Caco-2 (cell line): Measurements from ENCODE around the gene MED13L. TPM values are rescaled to one million over a fixed set of nuclear protein-coding genes. Genes with fewer than 3 reads are reported as not detected.
"Not testable (repeated sequence)": the region's sequence is repeated elsewhere in the genome, so short reads cannot be mapped to it uniquely, and the experiment has no call there.

ENCODE experiments used
- BruUV-seq: library from RNA; stranded (reverse); fragments of 400-500 nt; replicated peaks from 2 replicates; lab custom pipeline; 2021; lab: Mats Ljungman, UMichigan
- CTCF ChIA-PET: fragments of 300-600 bp; sonication (Branson Sonifier 250); formaldehyde crosslinking; loops from one replicate; lab custom pipeline; 2022; ENCODE audit warnings: antibody characterized with exemption; lab: Charles Lee
- POLR2A ChIA-PET: fragments of 300-600 bp; sonication (Branson Sonifier 250); formaldehyde crosslinking; loops from one replicate; lab custom pipeline; 2022; ENCODE audit warnings: antibody characterized with exemption; lab: Charles Lee
- DNase-seq, 2 experiments: peaks; one replicate each; pipeline versions ENCODE4 v3.0.0 to v3.0.0-alpha.2; 2020 to 2022
- H3K27me3 ChIP-seq: replicated peaks from 2 replicates; pipeline ENCODE4 v1.6.0; 2011; ENCODE audit warnings: low read length; ENCODE audit not compliant: control insufficient read depth, insufficient read depth
- H3K36me3 ChIP-seq: 2 replicates; pipeline ENCODE4 v1.5.1; 2011; ENCODE audit warnings: low read length; ENCODE audit not compliant: control insufficient read depth, insufficient read depth
- H3K4me1 ChIP-seq: fragments of 250-450 bp; sonication (Bioruptor Pico); 2 replicates; pipeline ENCODE4 v1.5.1; 2020; ENCODE audit warnings: mild to moderate bottlenecking
- H3K4me3 ChIP-seq: 2 replicates; pipeline ENCODE4 v1.5.1; 2011; ENCODE audit warnings: low read depth, mild to moderate bottlenecking, control low read depth, low read length
- H3K9me3 ChIP-seq: fragments of 250-450 bp; sonication (Bioruptor Pico); 2 replicates; pipeline ENCODE4 v1.5.1; 2020; ENCODE audit warnings: mild to moderate bottlenecking, moderate library complexity
- H3K27ac Mint-ChIP-seq: one replicate; pipeline ENCODE4 v1.8.0; 2022; ENCODE audit warnings: mixed read lengths; ENCODE audit not compliant: unreplicated experiment
- H3K27me3 Mint-ChIP-seq: one replicate; pipeline ENCODE4 v1.8.0; 2022; ENCODE audit warnings: mixed read lengths; ENCODE audit not compliant: insufficient read depth, unreplicated experiment
- H3K36me3 Mint-ChIP-seq: one replicate; pipeline ENCODE4 v1.8.0; 2022; ENCODE audit warnings: mild to moderate bottlenecking, mixed read lengths; ENCODE audit not compliant: insufficient read depth, unreplicated experiment
- H3K4me1 Mint-ChIP-seq: one replicate; pipeline ENCODE4 v1.8.0; 2022; ENCODE audit warnings: low read depth, mixed read lengths; ENCODE audit not compliant: unreplicated experiment
- H3K4me3 Mint-ChIP-seq: one replicate; pipeline ENCODE4 v1.8.0; 2022; ENCODE audit warnings: mild to moderate bottlenecking, moderate library complexity, mixed read lengths; ENCODE audit not compliant: unreplicated experiment
- H3K9me3 Mint-ChIP-seq: one replicate; pipeline ENCODE4 v1.8.0; 2022; ENCODE audit warnings: mixed read lengths; ENCODE audit not compliant: unreplicated experiment
- CTCF ChIP-seq, 2 experiments: fragments of 200-600 bp in 1 of 2; IDR thresholded peaks; 1 replicate in 1 of 2; 2 replicates in 1 of 2; pipeline versions ENCODE4 v1.5.1 to v1.8.0; 2011 to 2022; ENCODE audit warnings: antibody characterized with exemption in 1 of 2, control low read depth in 1 of 2, inconsistent platforms in 1 of 2, low read depth in 1 of 2, low read length in 1 of 2, mild to moderate bottlenecking in 1 of 2, moderate library complexity in 1 of 2; ENCODE audit not compliant: insufficient read depth in 1 of 2, severe bottlenecking in 1 of 2, unreplicated experiment in 1 of 2
- intact Hi-C: fragments of 100-400 bp; cut with micrococcal nuclease; formaldehyde crosslinking; loops from one replicate; pipeline ENCODE4 v1.10.0; 2022; ENCODE audit not compliant: unreplicated experiment
- total RNA-seq: library from RNA; stranded (reverse); gene quantifications from 2 replicates; pipeline ENCODE4 v1.2.3, GENCODE V29; 2022

Gene MED13L
- total RNA-seq, 1 experiment from 2014 or later, result 160 TPM

- DNase-seq, result no peak
- H3K4me3 Mint-ChIP-seq, result no peak overlapping the region
- H3K27ac Mint-ChIP-seq, result no peak overlapping the region
- no peak for TF ChIP-seq CTCF (IDR thresholded peaks at IDR 0.05; ENCODE audit: insufficient read depth in 1 of 2, low read depth in 1 of 2, low read length in 1 of 2, severe bottlenecking in 1 of 2, unreplicated experiment in 1 of 2)
- CTCF ChIA-PET, result no interaction called here
- POLR2A ChIA-PET, result no interaction called here
- intact Hi-C loops, result loop anchor here (10.0 kb wide), 1 partner anchor 173 kb away; no protein-coding TSS in a partner anchor
- H3K4me1 ChIP-seq, result peaks cover 9% of the 10 kb centered on the region
- peaks cover 26% of the 10 kb centered on the region for H3K36me3 Mint-ChIP-seq
- H3K27me3 Mint-ChIP-seq, result no peaks in the 10 kb centered on the region
- H3K4me3 ChIP-seq, result no peak overlapping the region
- H3K9me3 ChIP-seq, result no peaks in the 10 kb centered on the region
- H3K4me1 Mint-ChIP-seq, result peaks cover 16% of the 10 kb centered on the region
- H3K27me3 ChIP-seq, result no peaks in the 10 kb centered on the region
- no peaks in the 10 kb centered on the region for H3K36me3 ChIP-seq
- BruUV-seq, result no TSS peak
- H3K9me3 Mint-ChIP-seq, result no peaks in the 10 kb centered on the region
These were observed 39.3 kb downstream of the MED13L start for GRCh38 chr12:116238149-116238548.

GRCh38 chr12:116236976-116237375 lies 40.5 kb downstream of the MED13L start:
- Histone ChIP-seq H3K27me3 (no peaks in the 10 kb centered on the region), H3K4me3 (no peak overlapping the region), H3K9me3 (no peaks in the 10 kb centered on the region), H3K4me1 (peaks cover 9% of the 10 kb centered on the region), H3K36me3 (no peaks in the 10 kb centered on the region; the same call in 1 of the 2 replicates)
- Mint-ChIP-seq H3K36me3 (peaks cover 26% of the 10 kb centered on the region), H3K27me3 (no peaks in the 10 kb centered on the region), H3K9me3 (no peaks in the 10 kb centered on the region), H3K27ac (no peak overlapping the region), H3K4me3 (no peak overlapping the region), H3K4me1 (peaks cover 16% of the 10 kb centered on the region)
- no peak for DNase-seq
- no TSS peak for BruUV-seq
- ChIA-PET POLR2A (no interaction called here), CTCF (interaction anchor here (0.8 kb wide), 1 partner anchor 170 kb away, joined by 3 read pairs; no protein-coding TSS in a partner anchor)
- TF ChIP-seq CTCF (IDR thresholded peaks at IDR 0.05; ENCODE audit: insufficient read depth in 1 of 2, low read depth in 1 of 2, low read length in 1 of 2, severe bottlenecking in 1 of 2, unreplicated experiment in 1 of 2), result no peak
- intact Hi-C loops, result loop anchor here (10.0 kb wide), 1 partner anchor 172 kb away; no protein-coding TSS in a partner anchor

- TF ChIP-seq CTCF (IDR thresholded peaks at IDR 0.05; ENCODE audit: insufficient read depth in 1 of 2, low read depth in 1 of 2, low read length in 1 of 2, severe bottlenecking in 1 of 2, unreplicated experiment in 1 of 2), result peak; percentile 44 to 71
- Mint-ChIP-seq H3K4me3 (no peak overlapping the region), H3K36me3 (peaks cover 27% of the 10 kb centered on the region), H3K4me1 (peaks cover 16% of the 10 kb centered on the region), H3K9me3 (no peaks in the 10 kb centered on the region), H3K27me3 (no peaks in the 10 kb centered on the region), H3K27ac (no peak overlapping the region)
- BruUV-seq, result no TSS peak
- peak in 1 of 2 experiments; percentile 50 for DNase-seq
- Histone ChIP-seq H3K9me3 (no peaks in the 10 kb centered on the region), H3K4me1 (peaks cover 6% of the 10 kb centered on the region; the same call in 1 of the 2 replicates), H3K27me3 (no peaks in the 10 kb centered on the region), H3K36me3 (no peaks in the 10 kb centered on the region; the same call in 1 of the 2 replicates), H3K4me3 (no peak overlapping the region)
- intact Hi-C loops, result loop anchor here (10.0 kb wide), 1 partner anchor 171 kb away; no protein-coding TSS in a partner anchor
- CTCF ChIA-PET, result interaction anchor here (0.7 to 1.2 kb wide), 5 partner anchors 93 to 234 kb away, joined by 3 to 6 read pairs (median 3); no protein-coding TSS in a partner anchor
- POLR2A ChIA-PET, result no interaction called here
These were observed 41.3 kb downstream of the MED13L start for GRCh38 chr12:116236148-116236731.

GRCh38 chr12:116234148-116234547 lies 43.3 kb downstream of the MED13L start:
- H3K27me3 Mint-ChIP-seq, H3K9me3 ChIP-seq, DNase-seq, POLR2A ChIA-PET, H3K27me3 ChIP-seq, H3K9me3 Mint-ChIP-seq, H3K36me3 ChIP-seq, BruUV-seq, H3K4me1 ChIP-seq, H3K4me3 Mint-ChIP-seq, H3K27ac Mint-ChIP-seq, CTCF ChIA-PET, H3K4me3 ChIP-seq: not testable (repeated sequence)
- H3K36me3 Mint-ChIP-seq, result peaks cover 30% of the 10 kb centered on the region
- intact Hi-C loops, result loop anchor here (2.0 to 10.0 kb wide), 2 partner anchors 169 to 235 kb away; no protein-coding TSS in a partner anchor
- H3K4me1 Mint-ChIP-seq, result peaks cover 16% of the 10 kb centered on the region
